Activated CD8-positive, alpha-beta memory T cell treated with anti-CD3 and anti-CD28 coated beads for 36 hours (primary cell): ENCODE results near the gene RCAN1. TPM values are rescaled to one million over a fixed set of nuclear protein-coding genes. Genes with fewer than 3 reads are reported as not detected.

ENCODE experiments used
- CTCF ChIA-PET: fragments of 350-600 bp; sonication (Branson Sonifier 250); formaldehyde crosslinking; loops from one replicate; lab custom pipeline; 2021; ENCODE audit warnings: antibody characterized with exemption; lab: Charles Lee
- POLR2A ChIA-PET: fragments of 350-600 bp; sonication (Branson Sonifier 250); formaldehyde crosslinking; loops from one replicate; lab custom pipeline; 2021; ENCODE audit warnings: antibody characterized with exemption; lab: Charles Lee
- total RNA-seq, 2 experiments: library from RNA; stranded (reverse); gene quantifications; one replicate each; pipeline ENCODE4 v1.2.3, GENCODE V29; 2021

RCAN1 gene
- total RNA-seq, result 10 to 100 TPM; 23.2 to 30.0 TPM

- ChIA-PET CTCF (interaction anchor here (0.8 kb wide), 1 partner anchor 16 kb away, joined by 3 read pairs; no protein-coding TSS in a partner anchor), POLR2A (interaction anchor here (0.7 kb wide), 1 partner anchor 247 kb away, joined by 3 read pairs; no protein-coding TSS in a partner anchor)
Observed at GRCh38 chr21:34614628-34615486, at the start of gene RCAN1. Gene RCAN1, minus strand, starts transcription at chr21:34615113. Its CDS starts 102 bp downstream, at chr21:34615011.

GRCh38 chr21:34661848-34662247, 46.9 kb upstream of the RCAN1 start:
- POLR2A ChIA-PET, result no interaction called here
- CTCF ChIA-PET, result no interaction called here

GRCh38 chr21:34653522-34653921, 38.6 kb upstream of the RCAN1 start:
- ChIA-PET CTCF (no interaction called here), POLR2A (no interaction called here)

GRCh38 chr21:34651642-34652041, 36.7 kb upstream of the RCAN1 start:
- ChIA-PET CTCF (interaction anchor here (0.8 kb wide), 1 partner anchor 9 kb away, joined by 3 read pairs; no protein-coding TSS in a partner anchor), POLR2A (no interaction called here)

DNA sequence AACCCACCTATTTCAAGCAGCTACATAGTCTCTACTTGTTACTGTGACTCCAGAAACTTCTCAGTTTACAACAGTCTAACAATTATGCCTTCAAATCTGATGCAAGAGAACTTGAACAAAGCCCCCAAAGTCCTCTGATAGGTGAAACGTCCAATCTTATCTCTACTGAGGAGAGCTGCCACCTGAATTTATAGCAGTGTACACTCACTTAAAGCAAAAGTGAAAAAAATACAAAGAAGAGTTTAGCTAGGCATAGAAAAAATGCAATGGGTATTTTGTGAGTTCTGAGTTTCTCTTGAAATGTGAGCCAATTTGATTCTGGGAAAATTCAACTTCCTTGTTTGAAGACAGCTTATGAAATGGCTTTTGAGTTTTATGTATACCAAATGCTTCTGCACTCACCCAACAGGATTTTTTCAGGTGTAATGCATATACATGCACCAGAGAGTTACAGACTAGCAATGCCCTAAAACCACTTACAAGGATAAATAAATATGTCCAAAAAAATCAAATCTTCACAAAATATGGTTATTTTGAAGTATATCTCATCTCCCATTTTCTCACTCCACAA, 36.0 kb upstream of the RCAN1 start:
- ChIA-PET POLR2A (no interaction called here), CTCF (interaction anchor here (0.8 kb wide), 1 partner anchor 10 kb away, joined by 3 read pairs; no protein-coding TSS in a partner anchor)

DNA sequence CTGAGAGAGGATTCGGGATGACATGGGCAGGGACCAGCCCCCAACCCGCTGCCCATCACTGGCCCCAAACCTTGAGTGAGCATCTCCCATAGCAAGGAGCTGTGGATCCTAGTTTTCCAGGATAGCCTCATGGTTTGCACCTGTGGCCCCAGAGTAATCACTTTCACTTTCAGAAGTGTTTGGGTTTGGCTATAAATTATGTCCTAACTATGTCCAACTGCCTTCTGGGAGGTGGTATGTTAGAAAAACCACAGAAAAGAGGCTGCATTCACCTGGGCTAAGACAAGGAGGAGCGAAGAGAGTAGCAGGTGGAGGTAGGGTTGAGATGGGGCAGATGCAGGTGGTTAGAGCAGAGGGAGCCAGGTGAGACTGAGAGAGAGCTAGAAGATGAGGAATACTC, 34.5 kb upstream of the RCAN1 start:
- POLR2A ChIA-PET, result no interaction called here
- CTCF ChIA-PET, result no interaction called here

DNA sequence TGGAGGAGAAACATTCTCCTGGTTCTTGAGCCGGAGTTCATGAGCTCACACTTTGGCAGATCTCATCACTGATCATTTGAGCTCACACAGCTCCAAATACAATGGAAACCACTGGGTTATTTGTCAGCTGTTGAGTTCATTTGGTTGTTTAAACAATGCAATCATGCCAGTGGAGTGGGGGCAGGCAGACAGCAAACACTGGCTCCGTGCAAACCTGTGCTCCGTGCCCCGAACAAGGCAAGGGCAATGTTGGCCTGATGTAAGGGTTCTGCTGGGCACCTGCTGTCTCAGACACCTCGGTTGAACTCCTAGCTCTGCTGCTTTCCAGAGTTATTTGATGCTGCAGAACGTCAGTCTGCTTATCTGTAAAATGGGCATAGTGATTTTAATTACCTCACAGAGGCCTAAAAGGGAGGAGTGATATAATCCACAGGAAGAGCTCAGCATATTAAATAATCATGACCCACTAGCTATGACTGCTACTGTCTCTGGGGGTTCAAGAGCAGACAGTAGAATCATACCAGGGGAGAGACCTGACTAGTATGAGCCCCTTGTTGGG, 33.9 kb upstream of the RCAN1 start:
- CTCF ChIA-PET, result no interaction called here
- POLR2A ChIA-PET, result no interaction called here

GRCh38 chr21:34647555-34647954, 32.6 kb upstream of the RCAN1 start:
- CTCF ChIA-PET, result no interaction called here
- POLR2A ChIA-PET, result no interaction called here

DNA sequence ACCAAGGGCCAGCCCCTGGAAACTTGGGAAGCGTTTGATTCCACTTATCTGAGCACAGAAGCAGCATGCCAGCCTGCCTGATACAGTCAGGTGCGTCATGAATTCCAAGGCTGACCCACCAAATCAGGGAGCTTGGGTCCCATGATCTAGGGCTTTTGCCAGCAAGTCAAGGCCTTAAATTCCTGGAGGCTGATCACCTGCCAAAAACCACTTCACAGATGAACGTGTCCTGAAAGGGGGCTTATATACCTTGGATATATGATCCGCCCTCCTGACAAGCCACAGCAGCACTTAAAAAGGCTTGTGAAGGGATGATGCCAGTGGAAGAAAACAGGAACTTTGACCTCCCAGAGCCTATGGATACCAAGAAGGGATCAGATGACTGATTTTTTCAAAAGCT, 29.9 kb upstream of the RCAN1 start:
- POLR2A ChIA-PET, result no interaction called here
- CTCF ChIA-PET, result no interaction called here

DNA sequence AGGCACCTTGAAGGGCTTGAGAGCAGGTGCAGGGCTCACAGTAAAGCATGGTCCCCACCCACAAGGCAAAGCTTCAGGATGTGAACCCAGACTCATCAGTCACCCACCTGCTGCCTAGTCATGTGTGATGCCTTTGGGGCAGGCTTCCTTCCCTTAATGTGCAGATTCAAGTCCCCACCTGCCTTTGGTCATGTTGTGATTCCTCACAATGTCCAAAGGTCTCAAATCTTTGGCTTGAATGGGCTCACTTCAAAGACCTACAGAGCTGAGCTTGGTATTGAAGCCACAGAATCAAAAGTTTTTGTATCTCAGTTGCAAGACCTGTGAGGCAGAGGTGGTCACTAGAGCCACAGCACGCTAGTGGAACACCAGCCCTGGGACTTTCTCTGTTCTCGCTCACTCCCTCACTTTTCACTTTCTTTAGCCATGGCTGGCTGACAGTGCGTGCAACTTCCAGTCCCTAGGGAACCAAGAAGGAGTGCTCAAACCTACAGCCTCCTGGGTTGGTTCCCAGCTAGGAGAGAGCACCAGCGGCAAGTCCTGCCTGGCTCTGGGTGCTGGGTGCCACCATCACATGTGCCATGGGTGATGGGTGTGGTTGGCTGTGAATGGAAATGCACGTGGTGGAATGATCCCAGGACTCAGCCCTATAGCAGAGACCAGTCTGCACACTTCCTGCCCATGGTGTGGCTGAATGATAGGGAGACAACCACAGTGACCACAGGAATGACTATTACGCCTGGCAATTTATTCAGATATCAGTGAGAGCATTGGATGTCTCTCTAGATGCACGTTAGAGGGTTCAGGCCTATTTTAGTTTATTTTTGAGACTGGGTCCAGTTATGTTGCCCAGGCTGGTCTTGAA, 27.5 kb upstream of the RCAN1 start:
- ChIA-PET POLR2A (no interaction called here), CTCF (interaction anchor here (1.9 kb wide), 1 partner anchor 12 kb away, joined by 4 read pairs; no protein-coding TSS in a partner anchor)

DNA sequence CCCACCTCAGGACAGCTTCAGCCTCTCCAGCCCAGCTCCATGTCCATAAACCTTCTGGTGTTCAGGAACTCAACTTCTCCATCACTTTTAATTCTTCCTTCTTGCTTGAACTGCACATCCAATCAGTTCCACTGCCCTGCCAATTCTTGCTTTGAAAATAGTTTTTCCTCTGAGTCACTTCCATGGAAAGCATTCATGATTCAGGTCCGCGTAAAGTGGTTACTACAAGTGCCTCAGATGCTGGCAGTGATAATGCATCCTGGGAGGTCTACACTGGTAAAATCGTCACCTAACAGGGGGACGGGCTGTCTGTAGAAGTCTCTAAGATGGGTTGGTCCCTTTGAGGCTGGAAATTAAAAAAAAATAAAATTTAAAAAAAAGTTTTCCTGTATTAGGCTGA, 25.9 kb upstream of the RCAN1 start:
- ChIA-PET CTCF (no interaction called here), POLR2A (no interaction called here)

DNA sequence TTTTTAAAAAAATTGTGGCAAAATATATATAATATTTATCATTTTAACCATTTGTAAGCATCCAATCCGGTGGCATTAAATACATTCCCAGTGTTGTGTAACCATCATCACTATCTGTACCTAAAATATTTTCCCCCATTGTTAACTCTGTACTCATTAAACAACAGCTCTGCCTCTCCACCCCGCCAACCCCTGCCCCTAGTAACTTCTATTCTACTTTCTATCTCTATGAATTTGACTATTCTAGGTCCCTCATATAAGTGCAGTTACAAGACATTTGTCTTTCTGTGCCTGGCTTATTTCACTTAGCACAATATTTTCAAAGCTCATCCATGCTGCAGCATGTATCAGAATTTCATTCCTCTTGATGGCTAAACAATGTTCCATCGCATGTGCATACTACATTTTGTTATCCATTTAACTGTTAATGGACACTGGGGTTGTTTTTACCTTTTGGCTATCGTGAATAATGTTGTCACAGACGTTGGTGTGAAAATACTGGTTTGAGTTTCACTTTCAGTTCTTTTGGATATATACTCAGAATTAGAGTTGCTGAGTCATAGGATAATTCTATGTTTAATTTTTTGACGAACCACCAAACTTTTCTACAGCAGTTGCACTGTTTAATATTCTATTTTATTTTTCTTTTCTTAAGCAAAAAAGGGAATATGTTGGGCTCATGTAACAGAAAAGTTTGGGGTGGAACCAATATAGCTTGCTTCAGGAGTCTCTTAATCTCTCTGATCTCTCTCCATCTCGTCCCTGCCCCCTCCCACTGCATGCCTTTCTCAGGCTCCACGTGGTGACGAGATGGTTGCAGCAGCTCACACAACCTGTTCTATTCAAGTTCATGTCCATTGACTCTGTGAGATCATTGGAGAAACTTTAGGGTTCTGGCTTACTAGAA, 25.2 kb upstream of the RCAN1 start:
- ChIA-PET CTCF (interaction anchor here (1.2 kb wide), 1 partner anchor 9 kb away, joined by 3 read pairs; no protein-coding TSS in a partner anchor), POLR2A (interaction anchor here (0.5 kb wide), 1 partner anchor 225 kb away, joined by 4 read pairs; no protein-coding TSS in a partner anchor)

DNA sequence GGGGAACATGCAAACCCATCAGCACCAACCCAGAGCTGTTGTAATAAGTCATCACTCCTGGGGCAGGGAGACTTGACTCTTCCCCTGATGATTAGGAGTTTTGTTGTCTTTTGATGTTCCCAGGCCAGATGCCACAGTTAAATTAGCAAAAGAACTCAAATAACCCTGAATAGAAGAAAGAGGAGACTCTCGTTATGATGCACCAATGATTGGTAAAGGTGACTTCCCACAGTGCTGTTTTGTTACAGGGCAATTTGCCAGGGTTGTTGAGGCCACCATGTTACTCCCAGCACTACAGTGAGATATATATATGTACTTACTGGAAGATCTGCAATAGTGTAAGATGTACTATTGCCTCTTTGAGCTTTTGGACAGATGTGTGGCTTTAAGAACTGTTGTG, 24.3 kb upstream of the RCAN1 start:
- POLR2A ChIA-PET, result no interaction called here
- CTCF ChIA-PET, result interaction anchor here (1.2 kb wide), 1 partner anchor 8 kb away, joined by 3 read pairs; no protein-coding TSS in a partner anchor

DNA sequence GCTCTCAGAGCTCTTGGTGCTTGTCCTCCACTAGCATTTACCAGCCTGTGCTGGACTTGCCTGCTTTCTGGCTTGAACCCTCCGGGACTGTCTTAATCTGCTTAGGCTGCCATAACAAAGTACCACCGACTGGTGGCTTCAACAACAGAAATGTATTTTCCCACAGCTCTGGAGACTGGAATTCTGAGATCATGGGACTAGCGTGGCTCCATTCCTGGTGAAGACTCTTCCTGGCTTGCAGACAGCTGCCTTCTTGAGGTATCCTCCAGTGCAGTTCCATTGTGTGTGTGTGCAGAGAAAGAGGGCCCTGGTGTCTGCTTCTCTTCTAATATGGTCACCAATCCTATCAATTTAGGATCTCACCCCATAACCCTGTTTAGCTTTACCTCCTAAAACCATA, 22.0 kb upstream of the RCAN1 start:
- CTCF ChIA-PET, result interaction anchor here (0.6 kb wide), 1 partner anchor 35 kb away, joined by 3 read pairs; no protein-coding TSS in a partner anchor

GRCh38 chr21:34635307-34635706, 20.4 kb upstream of the RCAN1 start:
- ChIA-PET CTCF (no interaction called here), POLR2A (no interaction called here)

More for the DNA sequence above, 22.0 kb upstream of the RCAN1 start:
- POLR2A ChIA-PET, result no interaction called here

- CTCF ChIA-PET, result interaction anchor here (1.0 to 1.5 kb wide), 2 partner anchors 30 to 265 kb away, joined by 3 to 6 read pairs; no protein-coding TSS in a partner anchor
- POLR2A ChIA-PET, result no interaction called here
Observed at GRCh38 chr21:34632498-34632897, 17.6 kb upstream of the RCAN1 start.

GRCh38 chr21:34630536-34631143, 15.7 kb upstream of the RCAN1 start:
- ChIA-PET CTCF (interaction anchor here (0.6 to 2.8 kb wide), 8 partner anchors 9 to 268 kb away, joined by 3 to 10 read pairs (median 3); no protein-coding TSS in a partner anchor), POLR2A (no interaction called here)
